IMR-90 (cell line): ENCODE results near the gene ARFIP1. TPM values are rescaled to one million over a fixed set of nuclear protein-coding genes. Genes with fewer than 3 reads are reported as not detected.

ENCODE experiments used
- ATAC-seq: fragments of 200-7000 bp; cut with Tn5 transposase; 2 replicates; pipeline ENCODE4 v1.9.1; 2020; ENCODE audit warnings: low read depth, mild to moderate bottlenecking, moderate library complexity
- BruUV-seq: library from RNA; stranded (reverse); fragments of 400-500 nt; replicated peaks from 2 replicates; lab custom pipeline; 2021; lab: Mats Ljungman, UMichigan
- CTCF ChIA-PET: fragments of 300-600 bp; formaldehyde crosslinking; extraction: SDS; loops from one replicate; lab custom pipeline; 2021; ENCODE audit warnings: antibody characterized with exemption; lab: Yijun Ruan, JAX
- POLR2A ChIA-PET: fragments of 300-600 bp; sonication (Branson Sonifier 250); formaldehyde crosslinking; loops from one replicate; lab custom pipeline; 2022; ENCODE audit warnings: antibody characterized with exemption; ENCODE audit not compliant: unreplicated experiment; lab: Charles Lee
- DNase-seq: peaks from one replicate; pipeline ENCODE4 v3.0.0; 2013
- H2AFZ ChIP-seq: replicated peaks from 2 replicates; pipeline ENCODE3; 2013; ENCODE audit warnings: low read length, mild to moderate bottlenecking; ENCODE audit not compliant: poor library complexity
- H2AK5ac ChIP-seq: 2 replicates; pipeline ENCODE4 v1.6.1; 2013; ENCODE audit warnings: low read depth, low read length, inconsistent platforms
- H2AK9ac ChIP-seq: replicated peaks from 2 replicates; pipeline ENCODE3; 2013; ENCODE audit warnings: mild to moderate bottlenecking, low read depth, low read length, moderate library complexity; ENCODE audit not compliant: poor library complexity
- H2BK120ac ChIP-seq: 2 replicates; pipeline ENCODE4 v1.6.1; 2013; ENCODE audit warnings: low read depth, low read length, inconsistent platforms
- H2BK15ac ChIP-seq: 3 replicates; pipeline ENCODE4 v1.6.1; 2013; ENCODE audit warnings: low read depth, low read length, inconsistent platforms
- H2BK20ac ChIP-seq: 2 replicates; pipeline ENCODE4 v1.6.1; 2013; ENCODE audit warnings: low read depth, mild to moderate bottlenecking, inconsistent platforms, low read length, moderate library complexity
- H2BK5ac ChIP-seq: 2 replicates; pipeline ENCODE4 v1.6.1; 2013; ENCODE audit warnings: mild to moderate bottlenecking, low read depth, low read length, inconsistent platforms; ENCODE audit not compliant: poor library complexity, severe bottlenecking
- H3K14ac ChIP-seq: replicated peaks from 2 replicates; pipeline ENCODE4 v1.6.1; 2013; ENCODE audit warnings: low read depth, low read length, inconsistent platforms
- H3K18ac ChIP-seq: 2 replicates; pipeline ENCODE4 v1.6.1; 2013; ENCODE audit warnings: low read depth, low read length, control low read depth
- H3K23ac ChIP-seq: 2 replicates; pipeline ENCODE4 v1.6.1; 2013; ENCODE audit warnings: low read depth, low read length, inconsistent platforms
- H3K27ac ChIP-seq: 2 replicates; pipeline ENCODE4 v1.5.1; 2013; ENCODE audit warnings: mild to moderate bottlenecking, control low read depth, low read length; ENCODE audit not compliant: insufficient read depth
- H3K27me3 ChIP-seq: 2 replicates; pipeline ENCODE4 v1.6.1; 2013; ENCODE audit warnings: low read length; ENCODE audit not compliant: control insufficient read depth, insufficient read depth
- H3K36me3 ChIP-seq: 2 replicates; pipeline ENCODE4 v1.6.1; 2013; ENCODE audit warnings: low read length, mixed read lengths; ENCODE audit not compliant: control insufficient read depth, insufficient read depth
- H3K4ac ChIP-seq: 2 replicates; pipeline ENCODE4 v1.6.1; 2013; ENCODE audit warnings: low read depth, low read length, inconsistent platforms
- H3K4me1 ChIP-seq: 2 replicates; pipeline ENCODE4 v1.6.1; 2013; ENCODE audit warnings: low read length, mixed read lengths; ENCODE audit not compliant: control insufficient read depth, insufficient read depth
- H3K4me2 ChIP-seq: 2 replicates; pipeline ENCODE4 v1.6.1; 2013; ENCODE audit warnings: low read depth, mild to moderate bottlenecking, control low read depth, low read length, moderate library complexity
- H3K4me3 ChIP-seq: 2 replicates; pipeline ENCODE4 v1.5.1; 2013; ENCODE audit warnings: low read depth, mild to moderate bottlenecking, control low read depth, low read length, moderate library complexity; ENCODE audit not compliant: insufficient read depth
- H3K56ac ChIP-seq: 2 replicates; pipeline ENCODE4 v1.6.1; 2013; ENCODE audit warnings: low read length, inconsistent platforms; ENCODE audit not compliant: insufficient read depth; ENCODE audit errors: extremely low read depth
- H3K79me1 ChIP-seq, 2 experiments: 2 replicates each; pipeline ENCODE4 v1.6.1; 2013; ENCODE audit warnings: low read length in 2 of 2, inconsistent platforms in 1 of 2, low read depth in 1 of 2
- H3K9ac ChIP-seq: 2 replicates; pipeline ENCODE4 v1.6.1; 2013; ENCODE audit warnings: low read depth, low read length, control low read depth
- H3K9me1 ChIP-seq: 2 replicates; pipeline ENCODE4 v1.6.1; 2013; ENCODE audit warnings: low read length, inconsistent platforms; ENCODE audit not compliant: insufficient read depth
- H3K9me3 ChIP-seq: 2 replicates; pipeline ENCODE4 v1.6.1; 2013; ENCODE audit warnings: low read length; ENCODE audit not compliant: control insufficient read depth, insufficient read depth
- H4K20me1 ChIP-seq: 2 replicates; pipeline ENCODE4 v1.6.1; 2013; ENCODE audit warnings: low read length, inconsistent platforms; ENCODE audit not compliant: insufficient read depth
- H4K5ac ChIP-seq: 2 replicates; pipeline ENCODE4 v1.6.1; 2013; ENCODE audit warnings: mild to moderate bottlenecking, low read depth, low read length, control low read depth
- H4K8ac ChIP-seq, 2 experiments: 2 replicates each; pipeline ENCODE4 v1.6.1; 2013; ENCODE audit warnings: low read depth in 2 of 2, low read length in 2 of 2, control low read depth in 1 of 2, inconsistent platforms in 1 of 2
- H4K91ac ChIP-seq: 2 replicates; pipeline ENCODE4 v1.6.1; 2013; ENCODE audit warnings: low read depth, low read length, inconsistent platforms; ENCODE audit not compliant: insufficient read depth
- BHLHE40 ChIP-seq: fragments of 150-350 bp; IDR thresholded peaks from 2 replicates; pipeline ENCODE4 v1.6.1; 2016; ENCODE audit warnings: mild to moderate bottlenecking, low read depth, low read length
- CEBPB ChIP-seq: IDR thresholded peaks from 2 replicates; pipeline ENCODE4 v1.6.1; 2012; ENCODE audit warnings: low read depth, low read length, improper control_type of control experiment
- CHD1 ChIP-seq: IDR thresholded peaks from 2 replicates; pipeline ENCODE4 v1.6.1; 2012; ENCODE audit warnings: low read depth, low read length, improper control_type of control experiment
- CTCF ChIP-seq: conservative IDR thresholded peaks from 2 replicates; pipeline ENCODE4 v1.5.1; 2012; ENCODE audit warnings: mild to moderate bottlenecking, low read depth, low read length, improper control_type of control experiment
- ELK1 ChIP-seq: fragments of 150-350 bp; IDR thresholded peaks from 2 replicates; pipeline ENCODE4 v1.6.1; 2016; ENCODE audit warnings: low read depth, mild to moderate bottlenecking, low read length, moderate library complexity, borderline replicate concordance
- FOS ChIP-seq: fragments of 150-350 bp; IDR thresholded peaks from 2 replicates; pipeline ENCODE4 v1.6.1; 2016; ENCODE audit warnings: low read depth, low read length
- MAFK ChIP-seq: IDR thresholded peaks from 2 replicates; pipeline ENCODE4 v1.6.1; 2012; ENCODE audit warnings: low read depth, low read length, improper control_type of control experiment
- MAZ ChIP-seq: IDR thresholded peaks from 2 replicates; pipeline ENCODE4 v1.6.1; 2012; ENCODE audit warnings: low read depth, mild to moderate bottlenecking, low read length, improper control_type of control experiment, moderate library complexity, borderline replicate concordance
- MXI1 ChIP-seq: IDR thresholded peaks from 2 replicates; pipeline ENCODE4 v1.6.1; 2012; ENCODE audit warnings: low read depth, mild to moderate bottlenecking, low read length, moderate library complexity, borderline replicate concordance
- NFE2L2 ChIP-seq: fragments of 150-350 bp; IDR thresholded peaks from 2 replicates; pipeline ENCODE4 v1.6.1; 2016; ENCODE audit warnings: low read depth, mild to moderate bottlenecking, low read length
- POLR2A ChIP-seq: IDR thresholded peaks from 2 replicates; pipeline ENCODE4 v1.6.1; 2012; ENCODE audit warnings: mild to moderate bottlenecking, low read depth, low read length
- RAD21 ChIP-seq: IDR thresholded peaks from 2 replicates; pipeline ENCODE4 v1.6.1; 2012; ENCODE audit warnings: low read length, improper control_type of control experiment
- RCOR1 ChIP-seq: IDR thresholded peaks from 2 replicates; pipeline ENCODE4 v1.6.1; 2012; ENCODE audit warnings: mild to moderate bottlenecking, low read length, improper control_type of control experiment; ENCODE audit not compliant: insufficient replicate concordance
- SMC3 ChIP-seq: fragments of 150-350 bp; IDR thresholded peaks from 2 replicates; pipeline ENCODE4 v1.6.1; 2016; ENCODE audit warnings: low read depth, mild to moderate bottlenecking, antibody characterized with exemption, low read length, moderate library complexity
- USF2 ChIP-seq: fragments of 150-350 bp; IDR thresholded peaks from 2 replicates; pipeline ENCODE4 v1.6.1; 2017; ENCODE audit warnings: mild to moderate bottlenecking, antibody characterized with exemption, low read length, low read depth
- WGBS, 2 experiments: methylation state at CpG; one replicate each; pipeline versions ENCODE4 v1.1.5 to v1.1.7; 2013; ENCODE audit warnings: missing lambda C conversion rate in 2 of 2; ENCODE audit not compliant: insufficient read length in 1 of 2; ENCODE audit errors: extremely low coverage in 2 of 2; 5-methylcytosine and 5-hydroxymethylcytosine counted together
- dilution Hi-C: fragments of 300-500 bp; cut with HindIII; formaldehyde crosslinking; loops from one replicate; pipeline ENCODE4 v1.14.3; 2018; ENCODE audit warnings: low sequenced_read_pairs; ENCODE audit not compliant: unreplicated experiment
- in situ Hi-C: fragments of 300-500 bp; cut with MboI; formaldehyde crosslinking; loops from 3 replicates; pipeline ENCODE4 v1.14.3; 2019; ENCODE audit warnings: low sequenced_read_pairs, inconsistent platforms, mixed read lengths
- intact Hi-C: fragments of 100-400 bp; cut with micrococcal nuclease; formaldehyde crosslinking; loops from 2 replicates; pipeline ENCODE4 v1.10.0; 2022
- polyA plus RNA-seq, 3 experiments: library from polyadenylated mRNA; depleted of rRNA; stranded (reverse); fragments of >200 nt; gene quantifications; 2 replicates each; pipeline ENCODE4 v1.2.3, GENCODE V29; 2012; ENCODE audit warnings: low replicate concordance in 1 of 3
- total RNA-seq: library from RNA; depleted of rRNA; stranded (reverse); fragments of >200 nt; gene quantifications from 2 replicates; pipeline ENCODE4 v1.2.3, GENCODE V29; 2012

Gene ARFIP1
- total and polyA plus RNA-seq, 2 of the 4 experiments (the other 2 are of a cell fraction), result 12.7 to 30.5 TPM

- CTCF ChIA-PET, result no interaction called here
- no peak for ATAC-seq
- no peaks in the 10 kb centered on the region for H4K20me1 ChIP-seq
These were observed 162.6 kb downstream of the ARFIP1 start for GRCh38 chr4:152942346-152942745.

More at GRCh38 chr4:152942346-152942745, 162.6 kb downstream of the ARFIP1 start:
- Histone ChIP-seq H4K5ac (no peak overlapping the region), H3K4ac (no peak overlapping the region), H2BK15ac (no peak overlapping the region), H4K91ac (no peak overlapping the region), H3K4me3 (no peak overlapping the region), H3K27me3 (peaks cover 37% of the 10 kb centered on the region), H2BK20ac (no peak overlapping the region), H2AK5ac (no peak overlapping the region), H3K9me3 (0 out of 2 replicates have a peak, but pooled peaks cover 2% of the 10 kb centered on the region), H2BK5ac (no peak overlapping the region), H3K14ac (no peak overlapping the region), H3K9ac (no peak overlapping the region), H3K36me3 (no peaks in the 10 kb centered on the region), H3K79me1 (no peaks in the 10 kb centered on the region), H2AFZ (no peak overlapping the region), H3K4me2 (no peak overlapping the region), H4K8ac (no peak overlapping the region), H3K4me1 (no peaks in the 10 kb centered on the region), H2BK120ac (no peak overlapping the region), H3K9me1 (no peaks in the 10 kb centered on the region), H3K23ac (no peak overlapping the region), H3K27ac (no peak overlapping the region), H3K18ac (no peak overlapping the region), H2AK9ac (no peak overlapping the region), H3K56ac (no peak overlapping the region)
- DNase-seq, result no peak
- intact Hi-C loops (loop anchor here (5.0 kb wide), 1 partner anchor 135 kb away; no protein-coding TSS in a partner anchor), dilution Hi-C loops (no loop called here), in situ Hi-C loops (no loop called here)
- BruUV-seq, result no TSS peak
- WGBS, 2 experiments, result no CpG with 5 or more reads among the region's 2 CpGs
- TF ChIP-seq NFE2L2 (no peak), MXI1 (no peak), MAFK (no peak), POLR2A (no peak), CTCF (no peak), MAZ (no peak), CEBPB (no peak), USF2 (no peak), RAD21 (no peak), BHLHE40 (no peak), FOS (no peak), RCOR1 (no peak), ELK1 (no peak), CHD1 (no peak), SMC3 (no peak)
- POLR2A ChIA-PET, result no interaction called here
